HL-60/S4 treated with phorbol 12-myristate 13-acetate at 8.2 ng/mL for 4 days and 3 days (cell line): Measurements from ENCODE around the gene SMTNL1.

Experiments used
- in situ Hi-C: fragments of 300-500 bp; cut with MboI; formaldehyde crosslinking; loops from 2 replicates; pipeline ENCODE4 v1.15.0; 2022; ENCODE audit warnings: low sequenced_read_pairs

SMTNL1 gene

GRCh38 chr11:57508341-57509170, 28.8 kb upstream of the SMTNL1 start:
- in situ Hi-C loops, result no loop called here

- in situ Hi-C loops, result no loop called here
These were observed 25.5 kb upstream of the SMTNL1 start for GRCh38 chr11:57511741-57512430.

GRCh38 chr11:57512646-57513451, 24.5 kb upstream of the SMTNL1 start:
- in situ Hi-C loops, result no loop called here

- in situ Hi-C loops, result no loop called here
These were observed 24.0 kb upstream of the SMTNL1 start for GRCh38 chr11:57513452-57513795.

GRCh38 chr11:57513911-57514537, 23.4 kb upstream of the SMTNL1 start:
- in situ Hi-C loops, result no loop called here

GRCh38 chr11:57514538-57515331, 22.7 kb upstream of the SMTNL1 start:
- in situ Hi-C loops, result no loop called here

- in situ Hi-C loops, result no loop called here
These were observed 21.9 kb upstream of the SMTNL1 start, which contains the start of gene SLC43A1 for GRCh38 chr11:57515332-57516060. TSS of gene SLC43A1 (minus strand) at chr11:57515702. CDS start at chr11:57514111, 1,591 bp downstream.

GRCh38 chr11:57516061-57516443, 21.3 kb upstream of the SMTNL1 start:
- in situ Hi-C loops, result no loop called here

- in situ Hi-C loops, result no loop called here
These were observed 16.3 kb upstream of the SMTNL1 start for GRCh38 chr11:57521116-57521515.

GRCh38 chr11:57523419-57523818, 14.0 kb upstream of the SMTNL1 start:
- in situ Hi-C loops, result no loop called here

GRCh38 chr11:57527056-57527631, 10.3 kb upstream of the SMTNL1 start:
- in situ Hi-C loops, result loop anchor here (25.0 kb wide), 1 partner anchor 190 kb away; the partner anchor contains the start of genes P2RX3 and SSRP1

GRCh38 chr11:57529012-57529411, 8.4 kb upstream of the SMTNL1 start:
- in situ Hi-C loops, result loop anchor here (25.0 kb wide), 1 partner anchor 192 kb away; the partner anchor contains the start of genes P2RX3 and SSRP1

GRCh38 chr11:57530215-57530595, 7.2 kb upstream of the SMTNL1 start:
- in situ Hi-C loops, result loop anchor here (25.0 kb wide), 1 partner anchor 193 kb away; the partner anchor contains the start of genes P2RX3 and SSRP1

- in situ Hi-C loops, result loop anchor here (25.0 kb wide), 1 partner anchor 194 kb away; the partner anchor contains the start of genes P2RX3 and SSRP1
These were observed 6.5 kb upstream of the SMTNL1 start, which contains the start of gene TIMM10 for GRCh38 chr11:57530596-57531507. TSS of gene TIMM10 (minus strand) at chr11:57530754. CDS start at chr11:57530189, 565 bp downstream.

- in situ Hi-C loops, result loop anchor here (25.0 kb wide), 1 partner anchor 197 kb away; the partner anchor contains the start of genes P2RX3 and SSRP1
These were observed 2.9 kb upstream of the SMTNL1 start for GRCh38 chr11:57534449-57534848.

- in situ Hi-C loops, result loop anchor here (25.0 kb wide), 1 partner anchor 202 kb away; the partner anchor contains the start of genes P2RX3 and SSRP1
These were observed 1.9 kb downstream of the SMTNL1 start for GRCh38 chr11:57539342-57539741.

- in situ Hi-C loops, result loop anchor here (25.0 kb wide), 1 partner anchor 204 kb away; the partner anchor contains the start of genes P2RX3 and SSRP1
These were observed 3.8 kb downstream of the SMTNL1 start for GRCh38 chr11:57541169-57541568.
